Measurements from ENCODE around the gene EFNA4.

The EFNA4 gene

DNA sequence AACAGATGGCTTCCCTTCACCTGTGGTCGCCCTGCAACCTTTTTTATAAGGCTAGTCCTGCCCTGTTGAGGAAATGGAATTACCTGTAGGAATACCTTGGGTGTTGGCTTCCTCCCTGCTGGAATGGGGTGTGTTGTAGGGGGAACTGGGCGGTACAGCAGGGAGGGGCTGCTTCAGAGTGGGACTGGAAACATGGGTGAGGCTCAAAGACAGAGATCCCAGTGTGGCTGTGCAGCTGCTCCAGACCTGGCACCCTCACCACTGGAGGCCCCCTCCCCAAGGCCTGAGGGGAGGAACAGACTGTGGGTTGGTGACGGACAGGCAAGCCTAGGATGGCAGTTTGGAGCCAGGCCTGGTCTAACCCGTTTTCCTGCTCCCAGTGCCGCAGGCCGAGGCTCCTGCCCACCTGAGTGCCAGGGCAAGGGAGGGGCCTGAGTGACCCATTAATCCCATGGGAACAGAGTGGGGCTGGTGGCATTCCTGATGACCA is 19.6 kb downstream of the EFNA4 start:
- peak overlapping the region; percentile 81 for H3K27ac ChIP-seq
- TF ChIP-seq CTCF (conservative IDR thresholded peaks at IDR 0.05): no peak

DNA sequence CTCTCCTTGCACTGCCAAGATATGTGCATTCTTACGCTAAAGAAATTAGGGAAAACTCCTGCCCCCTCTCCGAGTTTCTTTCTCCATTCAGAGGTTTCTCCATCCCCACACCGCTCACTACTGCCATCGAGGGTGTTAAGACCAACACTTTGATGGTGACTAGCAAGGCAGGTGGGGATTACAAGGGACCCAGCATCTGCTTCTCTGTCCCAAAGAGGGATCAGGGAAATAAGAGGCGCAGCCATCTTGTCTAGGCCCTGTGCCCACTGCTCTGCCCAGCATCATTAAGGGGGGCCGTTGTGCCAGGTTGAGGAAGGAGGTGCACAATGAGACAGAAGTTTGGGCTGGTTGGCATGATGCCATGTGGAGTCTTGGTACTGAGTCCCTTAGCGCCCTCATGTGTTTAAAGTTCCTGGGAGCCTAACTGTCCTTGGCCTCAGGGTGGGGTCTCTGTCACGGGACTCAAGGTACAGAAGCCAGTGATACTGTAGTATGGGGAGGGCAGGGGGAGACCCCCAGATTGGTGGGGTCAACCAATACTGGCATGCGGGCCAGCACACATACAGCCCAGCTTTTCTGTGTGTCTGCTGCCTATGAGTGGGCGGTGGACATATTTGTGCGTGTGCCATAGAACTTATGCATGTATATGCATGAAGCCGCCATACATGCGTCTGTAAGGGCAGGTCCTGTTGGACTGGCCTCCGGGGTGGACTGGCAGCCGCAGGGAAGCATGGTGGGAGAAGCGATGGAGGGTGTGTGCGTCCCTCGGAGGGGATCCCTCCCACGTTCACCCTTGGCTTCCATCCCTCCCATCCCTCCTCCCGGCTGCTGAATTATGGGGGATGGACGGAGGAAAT is 20.6 kb downstream of the EFNA4 start:
- H3K27ac ChIP-seq: peak overlapping the region; percentile 81
- TF ChIP-seq CTCF (conservative IDR thresholded peaks at IDR 0.05): no peak

- peak overlapping the region; percentile 81 for H3K27ac ChIP-seq
- peak; percentile 90 for TF ChIP-seq CTCF (conservative IDR thresholded peaks at IDR 0.05)
These were observed 21.4 kb downstream of the EFNA4 start for GRCh38 chr1:155084722-155085503.

DNA sequence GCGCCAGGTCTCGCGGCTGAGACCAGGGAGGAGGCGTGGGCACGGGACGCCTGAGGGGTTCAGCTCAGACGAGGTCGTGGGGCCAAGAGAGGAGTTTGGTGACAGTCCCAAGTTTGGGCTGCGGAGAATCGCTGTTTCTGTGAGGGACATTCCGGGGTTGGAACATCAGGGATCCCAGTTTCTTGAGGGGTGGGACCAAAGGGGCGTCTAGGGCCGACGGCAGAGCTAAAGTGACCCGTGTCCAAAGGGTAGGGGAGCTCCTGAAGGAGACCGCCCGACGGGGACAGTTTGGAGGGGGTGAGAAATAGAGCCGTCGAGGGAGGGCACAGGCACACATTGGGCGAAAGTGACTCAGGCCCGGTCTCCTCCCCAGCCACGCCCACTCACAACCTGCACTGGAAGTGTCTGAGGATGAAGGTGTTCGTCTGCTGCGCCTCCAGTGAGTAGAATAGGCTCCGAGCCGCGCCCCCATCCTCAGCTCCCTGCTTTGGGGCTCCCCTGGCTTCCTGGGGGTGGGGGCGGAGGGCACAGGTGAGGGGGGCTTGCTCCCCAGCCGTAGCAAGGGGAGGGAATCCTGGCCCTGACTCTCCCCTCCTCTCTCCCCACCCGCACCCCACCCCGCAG is 22.1 kb downstream of the EFNA4 start:
- TF ChIP-seq CTCF (conservative IDR thresholded peaks at IDR 0.05): no peak
- peak overlapping the region; percentile 81 for H3K27ac ChIP-seq

DNA sequence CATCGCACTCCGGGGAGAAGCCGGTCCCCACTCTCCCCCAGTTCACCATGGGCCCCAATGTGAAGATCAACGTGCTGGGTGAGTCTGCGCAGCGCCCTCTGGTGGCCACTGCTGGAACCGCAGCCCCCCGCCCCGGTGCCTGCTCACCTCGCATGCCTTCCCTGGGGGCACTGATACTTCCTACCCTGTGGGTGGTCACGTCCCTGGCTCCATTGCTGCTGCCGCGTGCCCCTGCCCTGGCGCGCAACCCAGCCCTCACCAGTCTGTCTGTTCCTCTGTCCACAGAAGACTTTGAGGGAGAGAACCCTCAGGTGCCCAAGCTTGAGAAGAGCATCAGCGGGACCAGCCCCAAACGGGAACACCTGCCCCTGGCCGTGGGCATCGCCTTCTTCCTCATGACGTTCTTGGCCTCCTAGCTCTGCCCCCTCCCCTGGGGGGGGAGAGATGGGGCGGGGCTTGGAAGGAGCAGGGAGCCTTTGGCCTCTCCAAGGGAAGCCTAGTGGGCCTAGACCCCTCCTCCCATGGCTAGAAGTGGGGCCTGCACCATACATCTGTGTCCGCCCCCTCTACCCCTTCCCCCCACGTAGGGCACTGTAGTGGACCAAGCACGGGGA is 22.7 kb downstream of the EFNA4 start:
- H3K27ac ChIP-seq: peak overlapping the region; percentile 81
- TF ChIP-seq CTCF (conservative IDR thresholded peaks at IDR 0.05): peak; percentile 96

DNA sequence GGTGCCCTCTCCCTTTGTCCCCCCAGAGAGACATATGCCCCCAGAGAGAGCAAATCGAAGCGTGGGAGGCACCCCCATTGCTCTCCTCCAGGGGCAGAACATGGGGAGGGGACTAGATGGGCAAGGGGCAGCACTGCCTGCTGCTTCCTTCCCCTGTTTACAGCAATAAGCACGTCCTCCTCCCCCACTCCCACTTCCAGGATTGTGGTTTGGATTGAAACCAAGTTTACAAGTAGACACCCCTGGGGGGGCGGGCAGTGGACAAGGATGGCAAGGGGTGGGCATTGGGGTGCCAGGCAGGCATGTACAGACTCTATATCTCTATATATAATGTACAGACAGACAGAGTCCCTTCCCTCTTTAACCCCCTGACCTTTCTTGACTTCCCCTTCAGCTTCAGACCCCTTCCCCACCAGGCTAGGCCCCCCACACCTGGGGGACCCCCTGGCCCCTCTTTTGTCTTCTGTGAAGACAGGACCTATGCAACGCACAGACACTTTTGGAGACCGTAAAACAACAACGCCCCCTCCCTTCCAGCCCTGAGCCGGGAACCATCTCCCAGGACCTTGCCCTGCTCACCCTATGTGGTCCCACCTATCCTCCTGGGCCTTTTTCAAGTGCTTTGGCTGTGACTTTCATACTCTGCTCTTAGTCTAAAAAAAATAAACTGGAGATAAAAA is 23.5 kb downstream of the EFNA4 start:
- no peak for TF ChIP-seq CTCF (conservative IDR thresholded peaks at IDR 0.05)
- H3K27ac ChIP-seq: no peak overlapping the region

All from VCaP (cell line).